CD4-positive, alpha-beta memory T cell (primary cell): Measurements from ENCODE around the gene HSPA2. TPM values are rescaled to one million over a fixed set of nuclear protein-coding genes. Genes with fewer than 3 reads are reported as not detected.

ENCODE experiments used
- CTCF ChIA-PET: fragments of 350-600 bp; sonication (Branson Sonifier 250); formaldehyde crosslinking; loops from one replicate; lab custom pipeline; 2021; ENCODE audit warnings: inconsistent platforms; ENCODE audit not compliant: partially characterized antibody; lab: Charles Lee
- POLR2A ChIA-PET: fragments of 350-600 bp; sonication (Branson Sonifier 250); formaldehyde crosslinking; loops from one replicate; lab custom pipeline; 2021; ENCODE audit not compliant: partially characterized antibody; lab: Charles Lee
- DNase-seq, 5 donors: peaks; one replicate each; pipeline versions ENCODE4 v3.0.0 to v3.0.0-alpha.2; 2020 to 2022; ENCODE audit warnings: mixed read lengths in 1 of 5
- H3K27ac ChIP-seq: one replicate; pipeline ENCODE4 v1.7.0; 2013; ENCODE audit warnings: low read depth, low read length
- H3K27me3 ChIP-seq: 2 replicates; pipeline ENCODE4 v1.7.0; 2013; ENCODE audit warnings: mild to moderate bottlenecking, low read length, moderate library complexity; ENCODE audit not compliant: insufficient read depth
- H3K36me3 ChIP-seq: 2 replicates; pipeline ENCODE4 v1.7.0; 2013; ENCODE audit warnings: mild to moderate bottlenecking, low read length, moderate library complexity; ENCODE audit not compliant: insufficient read depth
- H3K4me1 ChIP-seq: 2 replicates; pipeline ENCODE4 v1.7.0; 2013; ENCODE audit warnings: mild to moderate bottlenecking, low read length, moderate library complexity; ENCODE audit not compliant: insufficient read depth
- H3K4me3 ChIP-seq, 2 donors: one replicate each; pipeline ENCODE4 v1.7.0; 2013; ENCODE audit warnings: low read length in 2 of 2, mild to moderate bottlenecking in 1 of 2
- H3K9me3 ChIP-seq, 2 donors: one replicate each; pipeline ENCODE4 v1.7.0; 2013; ENCODE audit warnings: low read length in 2 of 2, control low read depth in 1 of 2; ENCODE audit not compliant: control insufficient read depth in 1 of 2
- H3K27ac Mint-ChIP-seq, 7 donors: one replicate each; pipeline ENCODE4 v1.8.0; 2020 to 2021; ENCODE audit warnings: mixed read lengths in 7 of 7, mild to moderate bottlenecking in 6 of 7, inconsistent platforms in 3 of 7, moderate library complexity in 3 of 7
- H3K27me3 Mint-ChIP-seq, 2 donors: one replicate each; pipeline ENCODE4 v1.8.0; 2020 to 2021; ENCODE audit warnings: mixed read lengths in 2 of 2
- H3K36me3 Mint-ChIP-seq, 2 donors: one replicate each; pipeline ENCODE4 v1.8.0; 2020 to 2021; ENCODE audit warnings: mixed read lengths in 2 of 2, inconsistent platforms in 1 of 2, mild to moderate bottlenecking in 1 of 2
- H3K4me1 Mint-ChIP-seq, 4 donors: one replicate each; pipeline ENCODE4 v1.8.0; 2020 to 2021; ENCODE audit warnings: mixed read lengths in 4 of 4, mild to moderate bottlenecking in 1 of 4
- H3K4me3 Mint-ChIP-seq, 8 donors: one replicate each; pipeline ENCODE4 v1.8.0; 2020 to 2021; ENCODE audit warnings: mixed read lengths in 8 of 8, mild to moderate bottlenecking in 7 of 8, moderate library complexity in 6 of 8, inconsistent platforms in 3 of 8
- H3K9me3 Mint-ChIP-seq, 8 donors: one replicate each; pipeline ENCODE4 v1.8.0; 2020 to 2021; ENCODE audit warnings: mixed read lengths in 8 of 8, mild to moderate bottlenecking in 5 of 8, inconsistent platforms in 3 of 8, moderate library complexity in 1 of 8
- intact Hi-C: fragments of 100-400 bp; cut with micrococcal nuclease; formaldehyde crosslinking; loops from one replicate; pipeline ENCODE4 v1.15.1; 2023
- polyA plus RNA-seq, 2 donors: library from polyadenylated mRNA; unstranded; fragments of 300-500 nt; fragmentation: Illumina TruSeq; gene quantifications; one replicate each; pipeline ENCODE4 v1.2.3, GENCODE V29; 2021
- total RNA-seq, 2 experiments: library from RNA; stranded (reverse); gene quantifications; one replicate each; pipeline ENCODE4 v1.2.3, GENCODE V29; 2021

Gene HSPA2
- total RNA-seq = 1 to 10 TPM; 1.3 to 1.5 TPM
- polyA plus RNA-seq = under 1 TPM; 0.37 to 0.45 TPM

DNA sequence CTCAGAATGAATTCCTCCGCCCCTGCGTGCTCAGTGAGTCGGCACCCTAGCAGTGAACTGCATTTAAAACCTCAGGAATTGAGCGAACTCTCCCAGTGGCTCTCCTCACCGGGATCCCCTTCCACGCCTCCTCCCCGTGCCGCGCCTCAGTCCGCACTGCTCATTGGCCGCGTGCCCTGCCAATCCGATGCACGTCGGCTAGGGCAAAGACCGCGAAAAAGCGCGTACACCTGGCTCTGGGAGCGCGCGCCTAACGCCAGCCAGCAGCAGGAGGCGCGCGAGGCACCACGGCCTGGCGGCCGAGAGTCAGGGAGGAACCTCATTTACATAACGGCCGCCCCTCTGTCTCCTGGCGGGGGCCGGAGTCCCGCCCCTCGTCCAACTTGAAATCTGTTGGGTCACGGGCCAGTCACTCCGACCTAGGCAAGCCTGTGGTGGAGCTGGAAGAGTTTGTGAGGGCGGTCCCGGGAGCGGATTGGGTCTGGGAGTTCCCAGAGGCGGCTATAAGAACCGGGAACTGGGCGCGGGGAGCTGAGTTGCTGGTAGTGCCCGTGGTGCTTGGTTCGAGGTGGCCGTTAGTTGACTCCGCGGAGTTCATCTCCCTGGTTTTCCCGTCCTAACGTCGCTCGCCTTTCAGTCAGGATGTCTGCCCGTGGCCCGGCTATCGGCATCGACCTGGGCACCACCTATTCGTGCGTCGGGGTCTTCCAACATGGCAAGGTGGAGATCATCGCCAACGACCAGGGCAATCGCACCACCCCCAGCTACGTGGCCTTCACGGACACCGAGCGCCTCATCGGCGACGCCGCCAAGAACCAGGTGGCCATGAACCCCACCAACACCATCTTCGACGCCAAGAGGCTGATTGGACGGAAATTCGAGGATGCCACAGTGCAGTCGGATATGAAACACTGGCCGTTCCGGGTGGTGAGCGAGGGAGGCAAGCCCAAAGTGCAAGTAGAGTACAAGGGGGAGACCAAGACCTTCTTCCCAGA, at the start of gene HSPA2:
HSPA2 (plus strand) TSS at position 534 of the 995 bp plus-strand sequence; CDS start at position 643, 109 bp downstream.
- Mint-ChIP-seq H3K4me3 (peak within 1 kb of the TSS; percentile 92 to 99 (median 96)), H3K4me1 (peaks cover 12 to 39% (median 29%) of the 10 kb centered on the region in 4 donors), H3K9me3 (peaks cover 0 to 19% (median 3%) of the 10 kb centered on the region in 8 donors), H3K27ac (peak within 1 kb of the TSS; percentile 86 to 98 (median 90)), H3K36me3 (peaks cover 0 to 5% of the 10 kb centered on the region in 2 donors), H3K27me3 (peaks cover 0 to 3% of the 10 kb centered on the region in 2 donors)
- POLR2A ChIA-PET = interaction anchor here (0.5 to 5.9 kb wide), 15 partner anchors 8 to 374 kb away, joined by 3 to 75 read pairs (median 4); partner anchors contain the start of genes CHURC1, MTHFD1, PPP1R36 and ZBTB1
- H3K27me3 ChIP-seq = no peaks in the 10 kb centered on the region
- H3K27ac ChIP-seq = peak within 1 kb of the TSS; percentile 43
- H3K4me1 ChIP-seq = peaks cover 24% of the 10 kb centered on the region
- intact Hi-C loops = loop anchor here (1.0 to 5.0 kb wide), 5 partner anchors 9 to 446 kb away; partner anchors contain the start of genes FNTB and PPP1R36
- H3K36me3 ChIP-seq = no peaks in the 10 kb centered on the region
- H3K4me3 ChIP-seq = peak within 1 kb of the TSS; percentile 65 to 86
- H3K9me3 ChIP-seq = no peaks in the 10 kb centered on the region
- CTCF ChIA-PET = interaction anchor here (0.5 to 5.7 kb wide), 13 partner anchors 10 to 351 kb away, joined by 3 to 40 read pairs (median 3); partner anchors contain the start of gene AKAP5
- DNase-seq = peak; percentile 92 to 94 (median 94)

DNA sequence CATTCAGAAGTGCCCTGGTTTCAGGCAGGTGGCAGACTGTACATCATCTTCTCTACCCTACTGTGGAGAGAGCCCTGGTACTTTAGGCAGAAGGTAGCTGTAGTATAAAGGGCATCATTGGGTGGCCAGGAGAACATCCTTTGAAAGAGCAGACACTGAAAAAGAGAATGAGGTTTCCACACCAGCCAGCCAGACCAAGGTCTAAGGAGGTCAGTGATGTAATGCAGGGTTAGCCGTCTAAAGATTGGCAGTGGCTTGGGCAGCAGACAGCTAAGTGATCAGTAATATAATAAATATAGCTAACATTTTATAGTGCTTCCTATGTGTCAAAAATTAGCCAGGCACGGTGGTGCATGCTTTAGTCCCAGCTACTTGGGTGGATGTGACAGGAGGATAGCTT, 48.9 kb upstream of the HSPA2 start:
- Histone ChIP-seq H3K4me1 (peaks cover 47% of the 10 kb centered on the region), H3K9me3 (no peaks in the 10 kb centered on the region), H3K27ac (no peak overlapping the region), H3K36me3 (peaks cover 38% of the 10 kb centered on the region), H3K27me3 (no peaks in the 10 kb centered on the region), H3K4me3 (no peak overlapping the region)
- no peaks in the 10 kb centered on the region for H3K27me3 Mint-ChIP-seq
- peaks cover 40 to 62% (median 49%) of the 10 kb centered on the region in 4 donors for H3K4me1 Mint-ChIP-seq
- intact Hi-C loops = no loop called here
- peaks cover 0 to 3% (median 0%) of the 10 kb centered on the region in 8 donors for H3K9me3 Mint-ChIP-seq
- CTCF ChIA-PET = interaction anchor here (0.8 to 8.3 kb wide), 6 partner anchors 13 to 146 kb away, joined by 3 to 69 read pairs (median 10); no protein-coding TSS in a partner anchor
- no peak for DNase-seq
- POLR2A ChIA-PET = interaction anchor here (0.8 to 22.4 kb wide), 3 partner anchors 15 to 26 kb away, joined by 3 to 318 read pairs (median 3); partner anchors contain the start of genes AKAP5, ZBTB1 and ZBTB25
- H3K36me3 Mint-ChIP-seq = peaks cover 53 to 67% of the 10 kb centered on the region in 2 donors
- H3K27ac Mint-ChIP-seq = peak overlapping the region in 4 of 7 donors; percentile 11 to 76 (median 50)
- peak overlapping the region in 3 of 8 donors; percentile 21 to 43 (median 21) for H3K4me3 Mint-ChIP-seq

DNA sequence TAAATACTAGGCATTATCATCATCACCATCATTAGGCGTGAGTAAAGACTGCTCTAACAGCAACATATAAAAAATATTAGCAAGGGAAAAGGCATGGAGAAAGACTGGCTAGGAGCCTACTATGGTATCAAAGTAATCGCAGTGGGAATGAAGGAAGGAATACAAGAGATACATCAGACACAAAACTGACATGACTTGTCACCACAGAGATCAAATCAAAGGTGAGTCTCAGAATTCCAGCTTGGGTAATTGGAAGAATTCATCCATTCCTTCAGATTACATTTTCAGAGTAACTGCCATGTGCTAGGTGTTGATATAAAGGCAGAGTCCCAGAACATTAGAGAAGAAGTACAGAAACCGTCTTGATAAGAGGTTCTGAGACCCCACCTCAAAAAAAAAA, 47.1 kb upstream of the HSPA2 start:
- peaks cover 47 to 60% of the 10 kb centered on the region in 2 donors for H3K36me3 Mint-ChIP-seq
- Histone ChIP-seq H3K9me3 (no peaks in the 10 kb centered on the region), H3K4me3 (no peak overlapping the region), H3K27ac (no peak overlapping the region), H3K4me1 (peaks cover 63% of the 10 kb centered on the region), H3K36me3 (peaks cover 27% of the 10 kb centered on the region), H3K27me3 (no peaks in the 10 kb centered on the region)
- no peak for DNase-seq
- ChIA-PET CTCF (interaction anchor here (1.4 to 8.3 kb wide), 4 partner anchors 9 to 16 kb away, joined by 4 to 69 read pairs (median 13); no protein-coding TSS in a partner anchor), POLR2A (interaction anchor here (0.6 to 22.4 kb wide), 2 partner anchors 13 to 110 kb away, joined by 3 to 318 read pairs; partner anchors contain the start of genes ZBTB1 and ZBTB25)
- peak overlapping the region in 6 of 7 donors; percentile 45 to 84 (median 65) for H3K27ac Mint-ChIP-seq
- H3K4me1 Mint-ChIP-seq = peaks cover 47 to 69% (median 59%) of the 10 kb centered on the region in 4 donors
- H3K4me3 Mint-ChIP-seq = peak overlapping the region in 3 of 8 donors; percentile 6 to 16 (median 11)
- no peaks in the 10 kb centered on the region for H3K27me3 Mint-ChIP-seq
- H3K9me3 Mint-ChIP-seq = peaks cover 0 to 3% (median 0%) of the 10 kb centered on the region in 8 donors
- intact Hi-C loops = no loop called here

DNA sequence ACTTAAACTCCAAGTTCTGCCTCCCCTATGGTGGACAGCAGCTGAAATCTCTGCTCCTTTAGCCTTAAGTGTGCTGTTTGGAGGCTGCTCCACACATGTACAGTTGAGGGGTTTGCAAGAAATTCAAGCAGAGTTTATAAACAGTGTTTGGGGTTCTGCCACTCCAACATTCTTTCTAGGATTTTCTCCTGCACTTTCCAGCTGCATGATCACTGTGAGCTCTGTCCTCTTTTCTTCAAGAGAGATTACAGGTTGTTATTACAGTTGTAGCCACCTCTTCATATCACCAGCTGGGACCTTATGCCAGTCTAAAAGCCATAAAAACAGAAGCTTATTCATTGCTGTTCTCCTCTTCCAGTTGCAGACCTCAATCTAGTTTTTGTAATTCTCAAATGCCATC, 45.3 kb upstream of the HSPA2 start:
- peaks cover 79% of the 10 kb centered on the region for H3K4me1 ChIP-seq
- ChIA-PET CTCF (interaction anchor here (1.2 to 8.3 kb wide), 7 partner anchors 11 to 65 kb away, joined by 3 to 69 read pairs (median 4); no protein-coding TSS in a partner anchor), POLR2A (interaction anchor here (0.9 to 22.4 kb wide), 3 partner anchors 11 to 29 kb away, joined by 3 to 318 read pairs (median 3); partner anchors contain the start of genes ZBTB1 and ZBTB25)
- intact Hi-C loops = no loop called here
- Mint-ChIP-seq H3K27ac (peak overlapping the region in 3 of 7 donors; percentile 13 to 65 (median 36)), H3K36me3 (peaks cover 44 to 64% of the 10 kb centered on the region in 2 donors), H3K4me1 (peaks cover 53 to 84% (median 68%) of the 10 kb centered on the region in 4 donors), H3K27me3 (no peaks in the 10 kb centered on the region), H3K4me3 (no peak overlapping the region), H3K9me3 (peaks cover 0 to 3% (median 0%) of the 10 kb centered on the region in 8 donors)
- H3K36me3 ChIP-seq = peaks cover 17% of the 10 kb centered on the region
- no peak for DNase-seq
- H3K4me3 ChIP-seq = no peak overlapping the region
- H3K27ac ChIP-seq = no peak overlapping the region
- no peaks in the 10 kb centered on the region for H3K9me3 ChIP-seq
- no peaks in the 10 kb centered on the region for H3K27me3 ChIP-seq

DNA sequence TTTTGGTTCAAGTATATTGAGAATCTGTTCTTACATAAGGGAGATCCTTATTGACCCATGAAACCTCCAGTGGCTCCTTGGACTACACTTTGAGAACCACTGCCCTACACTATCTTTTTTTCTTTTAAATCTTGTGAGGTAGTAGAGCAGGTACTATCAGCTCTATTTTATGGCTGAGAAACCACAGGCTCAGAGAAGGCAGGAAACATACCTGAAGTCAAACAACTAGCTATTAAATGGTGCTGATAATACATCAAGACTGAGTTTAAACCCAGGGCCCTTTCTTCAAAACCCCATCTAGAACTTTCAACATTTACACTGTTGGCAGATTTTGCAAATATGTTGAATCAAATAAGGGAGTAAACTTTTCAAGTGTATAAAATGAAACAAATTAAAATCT, 43.8 kb upstream of the HSPA2 start:
- CTCF ChIA-PET = interaction anchor here (1.0 to 8.3 kb wide), 7 partner anchors 9 to 193 kb away, joined by 3 to 69 read pairs (median 13); no protein-coding TSS in a partner anchor
- Mint-ChIP-seq H3K27me3 (no peaks in the 10 kb centered on the region), H3K4me3 (peak overlapping the region in 6 of 8 donors; percentile 35 to 76 (median 62)), H3K27ac (peak overlapping the region; percentile 43 to 85 (median 78)), H3K9me3 (no peaks in the 10 kb centered on the region), H3K36me3 (peaks cover 34 to 57% of the 10 kb centered on the region in 2 donors), H3K4me1 (peaks cover 42 to 85% (median 59%) of the 10 kb centered on the region in 4 donors)
- Histone ChIP-seq H3K27ac (no peak overlapping the region), H3K27me3 (no peaks in the 10 kb centered on the region), H3K4me1 (peaks cover 81% of the 10 kb centered on the region), H3K9me3 (no peaks in the 10 kb centered on the region), H3K4me3 (no peak overlapping the region), H3K36me3 (peaks cover 8% of the 10 kb centered on the region)
- POLR2A ChIA-PET = interaction anchor here (1.3 to 22.4 kb wide), 6 partner anchors 9 to 44 kb away, joined by 3 to 318 read pairs (median 6); partner anchors contain the start of genes HSPA2, ZBTB1 and ZBTB25
- intact Hi-C loops = loop anchor here (2.0 kb wide), 1 partner anchor 14 kb away; no protein-coding TSS in a partner anchor
- DNase-seq = no peak

DNA sequence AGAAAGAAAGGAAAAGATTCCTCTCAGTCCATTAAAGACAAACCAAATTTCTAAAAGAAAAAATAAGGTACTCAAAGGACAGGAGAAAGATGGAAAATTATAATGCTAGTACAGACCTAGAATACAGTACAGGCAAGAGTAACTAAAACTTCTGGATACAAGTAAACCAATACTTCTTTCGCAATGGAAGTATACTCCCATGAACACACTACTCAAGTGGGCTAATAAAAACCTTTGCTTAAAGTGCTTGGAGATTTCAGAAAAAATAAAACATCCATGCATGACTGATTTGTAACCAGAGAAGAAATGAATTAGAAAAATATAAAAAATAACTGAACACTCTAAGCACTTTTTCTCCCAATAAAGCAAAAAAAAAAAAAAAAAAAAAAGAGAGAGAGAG, 40.5 kb upstream of the HSPA2 start:
- Mint-ChIP-seq H3K9me3 (peaks cover 0 to 3% (median 0%) of the 10 kb centered on the region in 8 donors), H3K27ac (peak overlapping the region; percentile 82 to 100 (median 97)), H3K4me1 (peaks cover 26 to 79% (median 39%) of the 10 kb centered on the region in 4 donors), H3K36me3 (peaks cover 14 to 48% of the 10 kb centered on the region in 2 donors), H3K27me3 (peaks cover 0 to 2% of the 10 kb centered on the region in 2 donors), H3K4me3 (peak overlapping the region; percentile 79 to 100 (median 96))
- Histone ChIP-seq H3K27me3 (no peaks in the 10 kb centered on the region), H3K27ac (peak overlapping the region; percentile 100), H3K4me3 (no peak overlapping the region), H3K9me3 (no peaks in the 10 kb centered on the region), H3K4me1 (peaks cover 57% of the 10 kb centered on the region), H3K36me3 (peaks cover 7% of the 10 kb centered on the region)
- ChIA-PET CTCF (interaction anchor here (3.4 kb wide), 1 partner anchor 10 kb away, joined by 24 read pairs; no protein-coding TSS in a partner anchor), POLR2A (interaction anchor here (3.5 to 12.6 kb wide), 3 partner anchors 11 to 112 kb away, joined by 44 to 318 read pairs (median 47); partner anchors contain the start of gene MTHFD1)
- DNase-seq = no peak
- intact Hi-C loops = no loop called here
